OCI-LY3 (cell line): ENCODE results near the gene PIEZO2.

Source experiments
- EZH2phosphoT487 ChIP-seq: fragments of 200-600 bp; shearing (Covaris generic); IDR thresholded peaks from 2 replicates; pipeline ENCODE4 v1.6.1; 2018; ENCODE audit warnings: antibody characterized with exemption, mixed run types, low read depth
- TF ChIP-seq, protein P1 (sequence below): fragments of 200-600, 300-600 bp; sonication (generic); IDR thresholded peaks from 2 replicates; pipeline ENCODE4 v1.5.1; 2014; ENCODE audit warnings: antibody characterized with exemption, low read length, low read depth

GRCh38 chr18:11119959-11120587, 29.3 kb downstream of the PIEZO2 start:
- TF ChIP-seq, protein P1, sequence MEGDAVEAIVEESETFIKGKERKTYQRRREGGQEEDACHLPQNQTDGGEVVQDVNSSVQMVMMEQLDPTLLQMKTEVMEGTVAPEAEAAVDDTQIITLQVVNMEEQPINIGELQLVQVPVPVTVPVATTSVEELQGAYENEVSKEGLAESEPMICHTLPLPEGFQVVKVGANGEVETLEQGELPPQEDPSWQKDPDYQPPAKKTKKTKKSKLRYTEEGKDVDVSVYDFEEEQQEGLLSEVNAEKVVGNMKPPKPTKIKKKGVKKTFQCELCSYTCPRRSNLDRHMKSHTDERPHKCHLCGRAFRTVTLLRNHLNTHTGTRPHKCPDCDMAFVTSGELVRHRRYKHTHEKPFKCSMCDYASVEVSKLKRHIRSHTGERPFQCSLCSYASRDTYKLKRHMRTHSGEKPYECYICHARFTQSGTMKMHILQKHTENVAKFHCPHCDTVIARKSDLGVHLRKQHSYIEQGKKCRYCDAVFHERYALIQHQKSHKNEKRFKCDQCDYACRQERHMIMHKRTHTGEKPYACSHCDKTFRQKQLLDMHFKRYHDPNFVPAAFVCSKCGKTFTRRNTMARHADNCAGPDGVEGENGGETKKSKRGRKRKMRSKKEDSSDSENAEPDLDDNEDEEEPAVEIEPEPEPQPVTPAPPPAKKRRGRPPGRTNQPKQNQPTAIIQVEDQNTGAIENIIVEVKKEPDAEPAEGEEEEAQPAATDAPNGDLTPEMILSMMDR, result no peak
- no peak for TF ChIP-seq EZH2phosphoT487
